Ascending aorta (tissue), 2 donors: ENCODE results near the gene KANK4. TPM values are rescaled to one million over a fixed set of nuclear protein-coding genes. Genes with fewer than 3 reads are reported as not detected.

Experiments used
- DNase-seq, 2 donors: peaks; one replicate each; pipeline ENCODE4 v3.0.0-alpha.2; 2019; ENCODE audit warnings: low spot score in 2 of 2
- H3K27ac ChIP-seq, 2 donors: fragments of 200-600 bp; sonication (generic); one replicate each; pipeline ENCODE4 v1.5.1; 2016 to 2017; ENCODE audit warnings: mild to moderate bottlenecking in 1 of 2
- H3K27me3 ChIP-seq: fragments of 200-600 bp; sonication (generic); one replicate; pipeline ENCODE4 v1.5.1; 2017
- H3K36me3 ChIP-seq, 2 donors: fragments of 200-600 bp; sonication (generic); one replicate each; pipeline ENCODE4 v1.5.1; 2016
- H3K4me1 ChIP-seq, 2 donors: fragments of 200-600 bp; sonication (generic); one replicate each; pipeline ENCODE4 v1.5.1; 2016 to 2017; ENCODE audit warnings: mild to moderate bottlenecking in 1 of 2
- H3K4me3 ChIP-seq, 2 donors: fragments of 200-600 bp; sonication (generic); one replicate each; pipeline ENCODE4 v1.5.1; 2016 to 2017; ENCODE audit warnings: mild to moderate bottlenecking in 1 of 2
- H3K9me3 ChIP-seq, 2 donors: fragments of 200-600 bp; sonication (generic); one replicate each; pipeline ENCODE4 v1.5.1; 2016
- CTCF ChIP-seq, 3 experiments: fragments of 200-600 bp in 2 of 3; fragments of 450-650 bp in 1 of 3; sonication (generic) in 2 of 3; IDR thresholded peaks; one replicate each; pipeline ENCODE4 v1.5.1; 2016 to 2019; ENCODE audit warnings: antibody characterized with exemption in 3 of 3, mild to moderate bottlenecking in 1 of 3, moderate library complexity in 1 of 3
- intact Hi-C: fragments of 100-400 bp; cut with DNase I; formaldehyde crosslinking; loops from one replicate; pipeline ENCODE4 v1.15.1; 2023
- total RNA-seq: library from RNA; depleted of rRNA; stranded (reverse); fragments of >200 nt; gene quantifications from one replicate; pipeline ENCODE4 v1.1.0, GENCODE V29; 2016

The KANK4 gene
- total RNA-seq, 1 donor from 2014 or later = not detected

- H3K4me1 ChIP-seq = no peaks in the 10 kb centered on the region
These were observed 39.1 kb downstream of the KANK4 start for GRCh38 chr1:62280150-62280549.

GRCh38 chr1:62276791-62277190 lies 42.4 kb downstream of the KANK4 start:
- no peaks in the 10 kb centered on the region for H3K4me1 ChIP-seq
- intact Hi-C loops = no loop called here
- no peak for DNase-seq
- H3K27ac ChIP-seq = no peak overlapping the region
- TF ChIP-seq CTCF (IDR thresholded peaks at IDR 0.05) = no peak
- H3K4me3 ChIP-seq = no peak overlapping the region
- peaks cover 0 to 3% of the 10 kb centered on the region in 2 donors for H3K9me3 ChIP-seq
- H3K27me3 ChIP-seq = no peaks in the 10 kb centered on the region
- H3K36me3 ChIP-seq = no peaks in the 10 kb centered on the region

More at GRCh38 chr1:62280150-62280549, 39.1 kb downstream of the KANK4 start:
- intact Hi-C loops = no loop called here
- no peak overlapping the region for H3K27ac ChIP-seq
- peaks cover 0 to 3% of the 10 kb centered on the region in 2 donors for H3K9me3 ChIP-seq
- H3K27me3 ChIP-seq = no peaks in the 10 kb centered on the region
- TF ChIP-seq CTCF (IDR thresholded peaks at IDR 0.05) = no peak
- no peaks in the 10 kb centered on the region for H3K36me3 ChIP-seq
- H3K4me3 ChIP-seq = no peak overlapping the region
- DNase-seq = no peak

GRCh38 chr1:62274496-62275485 lies 44.4 kb downstream of the KANK4 start:
- DNase-seq = no peak
- no peak for TF ChIP-seq CTCF (IDR thresholded peaks at IDR 0.05)
- H3K36me3 ChIP-seq = no peaks in the 10 kb centered on the region
- intact Hi-C loops = no loop called here
- H3K27me3 ChIP-seq = no peaks in the 10 kb centered on the region
- no peaks in the 10 kb centered on the region for H3K4me1 ChIP-seq
- H3K27ac ChIP-seq = no peak overlapping the region
- peaks cover 0 to 3% of the 10 kb centered on the region in 2 donors for H3K9me3 ChIP-seq
- no peak overlapping the region for H3K4me3 ChIP-seq

GRCh38 chr1:62273953-62274352 lies 45.3 kb downstream of the KANK4 start:
- peaks cover 0 to 3% of the 10 kb centered on the region in 2 donors for H3K9me3 ChIP-seq
- no peaks in the 10 kb centered on the region for H3K27me3 ChIP-seq
- intact Hi-C loops = no loop called here
- no peak overlapping the region for H3K4me3 ChIP-seq
- no peak for TF ChIP-seq CTCF (IDR thresholded peaks at IDR 0.05)
- no peaks in the 10 kb centered on the region for H3K36me3 ChIP-seq
- no peaks in the 10 kb centered on the region for H3K4me1 ChIP-seq
- no peak overlapping the region for H3K27ac ChIP-seq
- DNase-seq = no peak

- no peaks in the 10 kb centered on the region for H3K27me3 ChIP-seq
- H3K36me3 ChIP-seq = no peaks in the 10 kb centered on the region
- H3K27ac ChIP-seq = no peak overlapping the region
- intact Hi-C loops = no loop called here
- H3K9me3 ChIP-seq = no peaks in the 10 kb centered on the region
- H3K4me1 ChIP-seq = no peaks in the 10 kb centered on the region
- no peak overlapping the region for H3K4me3 ChIP-seq
- no peak for DNase-seq
- TF ChIP-seq CTCF (IDR thresholded peaks at IDR 0.05) = no peak
These were observed 47.1 kb downstream of the KANK4 start for GRCh38 chr1:62271948-62272728.
